GM23338 (cell line): Measurements from ENCODE around the gene SEC16A. TPM values are rescaled to one million over a fixed set of nuclear protein-coding genes. Genes with fewer than 3 reads are reported as not detected.

Experiments
- ATAC-seq: fragments of 200-7000 bp; cut with Tn5 transposase; 3 replicates; pipeline ENCODE4 v1.9.1; 2020
- DNase-seq: peaks from one replicate; pipeline ENCODE4 v3.0.0-alpha.2; 2015; ENCODE audit warnings: low spot score
- H2AFZ ChIP-seq: fragments of 200-600 bp; sonication (generic); 2 replicates; pipeline ENCODE4 v1.8.0; 2016; ENCODE audit warnings: antibody characterized with exemption, mild to moderate bottlenecking, moderate library complexity
- H3F3A ChIP-seq: fragments of 200-600 bp; sonication (generic); replicated peaks from 2 replicates; pipeline ENCODE4 v1.8.0; 2017; ENCODE audit warnings: antibody characterized with exemption, mixed run types, low read depth
- H3K27ac ChIP-seq: fragments of 200-600 bp; sonication (generic); 2 replicates; pipeline ENCODE4 v1.6.1; 2016; ENCODE audit warnings: low read depth
- H3K27me3 ChIP-seq: fragments of 200-600 bp; sonication (generic); 2 replicates; pipeline ENCODE4 v1.8.0; 2016; ENCODE audit warnings: mild to moderate bottlenecking, mixed run types, moderate library complexity; ENCODE audit not compliant: insufficient read depth
- H3K36me3 ChIP-seq: fragments of 200-600 bp; sonication (generic); 2 replicates; pipeline ENCODE4 v1.8.0; 2016; ENCODE audit warnings: mild to moderate bottlenecking; ENCODE audit not compliant: insufficient read depth
- H3K4me1 ChIP-seq: fragments of 200-600 bp; sonication (generic); 2 replicates; pipeline ENCODE4 v1.8.0; 2016; ENCODE audit warnings: mild to moderate bottlenecking, moderate library complexity; ENCODE audit not compliant: insufficient read depth
- H3K4me2 ChIP-seq: fragments of 200-600 bp; sonication (generic); 2 replicates; pipeline ENCODE4 v1.7.1; 2017; ENCODE audit warnings: mixed run types
- H3K4me3 ChIP-seq: fragments of 200-600 bp; sonication (generic); 2 replicates; pipeline ENCODE4 v1.6.1; 2016; ENCODE audit warnings: mixed run types
- H3K79me2 ChIP-seq: fragments of 200-600 bp; sonication (generic); replicated peaks from 2 replicates; pipeline ENCODE4 v1.8.0; 2017; ENCODE audit warnings: mild to moderate bottlenecking; ENCODE audit not compliant: insufficient read depth
- H3K9me2 ChIP-seq: fragments of 200-600 bp; sonication (generic); 2 replicates; pipeline ENCODE4 v1.8.0; 2017; ENCODE audit not compliant: insufficient read depth
- H4K20me1 ChIP-seq: fragments of 200-600 bp; sonication (generic); replicated peaks from 2 replicates; pipeline ENCODE4 v1.8.0; 2017; ENCODE audit warnings: mild to moderate bottlenecking; ENCODE audit not compliant: insufficient read depth
- H3K27ac Mint-ChIP-seq: 2 replicates; pipeline ENCODE4 v1.8.0; 2020; ENCODE audit warnings: inconsistent platforms, mild to moderate bottlenecking, moderate library complexity, mixed read lengths
- H3K27me3 Mint-ChIP-seq: 3 replicates; pipeline ENCODE4 v1.8.0; 2022; ENCODE audit warnings: low read depth, mild to moderate bottlenecking, moderate library complexity, mixed read lengths, inconsistent platforms; ENCODE audit not compliant: insufficient read depth, poor library complexity
- H3K36me3 Mint-ChIP-seq: 3 replicates; pipeline ENCODE4 v1.8.0; 2021; ENCODE audit warnings: low read depth, mild to moderate bottlenecking, inconsistent platforms, moderate library complexity, mixed read lengths
- H3K4me1 Mint-ChIP-seq: 3 replicates; pipeline ENCODE4 v1.8.0; 2020; ENCODE audit warnings: mild to moderate bottlenecking, inconsistent platforms, mixed read lengths
- H3K4me3 Mint-ChIP-seq: 3 replicates; pipeline ENCODE4 v1.8.0; 2021; ENCODE audit warnings: moderate library complexity, mild to moderate bottlenecking, inconsistent platforms, mixed read lengths
- H3K9me3 Mint-ChIP-seq: 3 replicates; pipeline ENCODE4 v1.8.0; 2020; ENCODE audit warnings: moderate library complexity, mild to moderate bottlenecking, inconsistent platforms, mixed read lengths
- EZH2 ChIP-seq: fragments of 200-600 bp; sonication (generic); IDR thresholded peaks from one replicate; pipeline ENCODE4 v1.8.0; 2017; ENCODE audit warnings: antibody characterized with exemption, mild to moderate bottlenecking, low read depth; ENCODE audit not compliant: unreplicated experiment
- JUNB ChIP-seq: IDR thresholded peaks from one replicate; pipeline ENCODE4 v1.6.1; 2016; ENCODE audit warnings: antibody characterized with exemption; ENCODE audit not compliant: unreplicated experiment
- NANOG ChIP-seq: IDR thresholded peaks from 2 replicates; pipeline ENCODE4 v1.6.1; 2016; ENCODE audit warnings: antibody characterized with exemption, borderline replicate concordance
- POLR2AphosphoS5 ChIP-seq: IDR thresholded peaks from 2 replicates; pipeline ENCODE4 v1.6.1; 2016; ENCODE audit warnings: antibody characterized with exemption, low read depth
- STAT1 ChIP-seq: IDR thresholded peaks from one replicate; pipeline ENCODE4 v1.6.1; 2016; ENCODE audit warnings: antibody characterized with exemption; ENCODE audit not compliant: unreplicated experiment
- ZNF114 ChIP-seq: fragments of 250-450 bp; sonication (Bioruptor Pico); IDR thresholded peaks from 2 replicates; pipeline ENCODE4 v1.5.0; 2020; ENCODE audit warnings: mild to moderate bottlenecking, moderate library complexity
- ZNF331 ChIP-seq: fragments of 250-450 bp; sonication (Bioruptor Pico); IDR thresholded peaks from 2 replicates; pipeline ENCODE4 v1.5.0; 2020; ENCODE audit warnings: low read depth, mild to moderate bottlenecking, moderate library complexity
- polyA plus RNA-seq: library from polyadenylated mRNA; unstranded; fragments of >200 nt; fragmentation: Nextera tagmentation; extraction: Ambion mirVana; gene quantifications from 2 replicates; pipeline ENCODE4 v1.2.1, GENCODE V29; 2016
- total RNA-seq: library from RNA; depleted of rRNA; stranded (reverse); fragments of >200 nt; shearing (Covaris generic); gene quantifications from 2 replicates; pipeline ENCODE4 v1.2.3, GENCODE V29; 2014
- TF ChIP-seq, protein P1 (sequence below): IDR thresholded peaks from 2 replicates; pipeline ENCODE4 v1.6.1; 2016; ENCODE audit warnings: antibody characterized with exemption
- TF ChIP-seq, protein P2 (sequence below): IDR thresholded peaks from one replicate; pipeline ENCODE4 v1.6.1; 2018; ENCODE audit warnings: antibody characterized with exemption; ENCODE audit not compliant: unreplicated experiment
- TF ChIP-seq, protein P3 (sequence below), 2 experiments: fragments of 200-600 bp in 1 of 2; sonication (generic) in 1 of 2; conservative IDR thresholded peaks; 2 replicates each; pipeline versions ENCODE4 v1.5.1 to v1.6.1; 2016 to 2017; ENCODE audit warnings: antibody characterized with exemption in 2 of 2, low read depth in 2 of 2, mild to moderate bottlenecking in 2 of 2, moderate library complexity in 1 of 2

SEC16A gene
- total and polyA plus RNA-seq, 2 experiments from 2014 or later: 34.0 to 59.2 TPM

DNA sequence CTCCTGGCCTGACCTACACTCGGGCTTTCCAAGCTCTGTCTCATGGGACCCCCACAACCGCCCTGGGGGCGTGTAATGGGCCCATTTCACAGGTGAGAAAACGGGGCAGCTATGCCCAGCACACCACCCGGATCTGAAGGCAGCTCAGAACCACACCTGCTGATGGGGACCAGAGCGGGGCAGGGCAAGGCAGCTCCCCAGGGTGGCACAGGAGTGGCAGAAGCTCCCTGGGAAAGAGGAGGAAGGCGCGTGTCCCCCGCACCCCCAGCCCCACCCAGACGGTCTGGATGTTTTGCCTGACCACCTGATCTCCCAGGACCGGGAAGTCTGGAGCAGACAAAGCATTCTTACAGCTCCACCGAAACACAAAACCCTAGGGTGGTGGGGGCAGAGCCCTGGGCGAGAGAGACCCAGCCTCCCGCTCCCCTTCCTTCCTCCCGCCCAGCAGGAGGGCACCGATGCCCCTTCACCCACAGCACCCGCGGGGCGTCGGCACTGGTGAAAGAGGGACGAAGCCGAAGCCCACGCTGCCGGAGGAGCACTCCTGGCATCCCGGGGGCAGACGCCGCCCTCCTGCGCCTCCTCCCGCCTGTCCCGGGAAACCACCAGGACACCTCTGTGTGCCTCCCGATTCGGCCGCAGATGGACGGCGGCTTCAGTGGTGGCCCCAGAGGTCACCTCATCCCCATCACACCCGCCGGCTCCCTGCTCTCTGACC lies 48.5 kb upstream of the SEC16A start (continued):
- TF ChIP-seq, protein P1, sequence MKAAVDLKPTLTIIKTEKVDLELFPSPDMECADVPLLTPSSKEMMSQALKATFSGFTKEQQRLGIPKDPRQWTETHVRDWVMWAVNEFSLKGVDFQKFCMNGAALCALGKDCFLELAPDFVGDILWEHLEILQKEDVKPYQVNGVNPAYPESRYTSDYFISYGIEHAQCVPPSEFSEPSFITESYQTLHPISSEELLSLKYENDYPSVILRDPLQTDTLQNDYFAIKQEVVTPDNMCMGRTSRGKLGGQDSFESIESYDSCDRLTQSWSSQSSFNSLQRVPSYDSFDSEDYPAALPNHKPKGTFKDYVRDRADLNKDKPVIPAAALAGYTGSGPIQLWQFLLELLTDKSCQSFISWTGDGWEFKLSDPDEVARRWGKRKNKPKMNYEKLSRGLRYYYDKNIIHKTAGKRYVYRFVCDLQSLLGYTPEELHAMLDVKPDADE: no peak
- no peak for TF ChIP-seq POLR2AphosphoS5
- TF ChIP-seq NANOG: no peak
- no peak for TF ChIP-seq ZNF114 (CRISPR knock-in tag)
- no peak for TF ChIP-seq STAT1
- TF ChIP-seq, protein P2, sequence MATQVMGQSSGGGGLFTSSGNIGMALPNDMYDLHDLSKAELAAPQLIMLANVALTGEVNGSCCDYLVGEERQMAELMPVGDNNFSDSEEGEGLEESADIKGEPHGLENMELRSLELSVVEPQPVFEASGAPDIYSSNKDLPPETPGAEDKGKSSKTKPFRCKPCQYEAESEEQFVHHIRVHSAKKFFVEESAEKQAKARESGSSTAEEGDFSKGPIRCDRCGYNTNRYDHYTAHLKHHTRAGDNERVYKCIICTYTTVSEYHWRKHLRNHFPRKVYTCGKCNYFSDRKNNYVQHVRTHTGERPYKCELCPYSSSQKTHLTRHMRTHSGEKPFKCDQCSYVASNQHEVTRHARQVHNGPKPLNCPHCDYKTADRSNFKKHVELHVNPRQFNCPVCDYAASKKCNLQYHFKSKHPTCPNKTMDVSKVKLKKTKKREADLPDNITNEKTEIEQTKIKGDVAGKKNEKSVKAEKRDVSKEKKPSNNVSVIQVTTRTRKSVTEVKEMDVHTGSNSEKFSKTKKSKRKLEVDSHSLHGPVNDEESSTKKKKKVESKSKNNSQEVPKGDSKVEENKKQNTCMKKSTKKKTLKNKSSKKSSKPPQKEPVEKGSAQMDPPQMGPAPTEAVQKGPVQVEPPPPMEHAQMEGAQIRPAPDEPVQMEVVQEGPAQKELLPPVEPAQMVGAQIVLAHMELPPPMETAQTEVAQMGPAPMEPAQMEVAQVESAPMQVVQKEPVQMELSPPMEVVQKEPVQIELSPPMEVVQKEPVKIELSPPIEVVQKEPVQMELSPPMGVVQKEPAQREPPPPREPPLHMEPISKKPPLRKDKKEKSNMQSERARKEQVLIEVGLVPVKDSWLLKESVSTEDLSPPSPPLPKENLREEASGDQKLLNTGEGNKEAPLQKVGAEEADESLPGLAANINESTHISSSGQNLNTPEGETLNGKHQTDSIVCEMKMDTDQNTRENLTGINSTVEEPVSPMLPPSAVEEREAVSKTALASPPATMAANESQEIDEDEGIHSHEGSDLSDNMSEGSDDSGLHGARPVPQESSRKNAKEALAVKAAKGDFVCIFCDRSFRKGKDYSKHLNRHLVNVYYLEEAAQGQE: no peak
- TF ChIP-seq, protein P3, sequence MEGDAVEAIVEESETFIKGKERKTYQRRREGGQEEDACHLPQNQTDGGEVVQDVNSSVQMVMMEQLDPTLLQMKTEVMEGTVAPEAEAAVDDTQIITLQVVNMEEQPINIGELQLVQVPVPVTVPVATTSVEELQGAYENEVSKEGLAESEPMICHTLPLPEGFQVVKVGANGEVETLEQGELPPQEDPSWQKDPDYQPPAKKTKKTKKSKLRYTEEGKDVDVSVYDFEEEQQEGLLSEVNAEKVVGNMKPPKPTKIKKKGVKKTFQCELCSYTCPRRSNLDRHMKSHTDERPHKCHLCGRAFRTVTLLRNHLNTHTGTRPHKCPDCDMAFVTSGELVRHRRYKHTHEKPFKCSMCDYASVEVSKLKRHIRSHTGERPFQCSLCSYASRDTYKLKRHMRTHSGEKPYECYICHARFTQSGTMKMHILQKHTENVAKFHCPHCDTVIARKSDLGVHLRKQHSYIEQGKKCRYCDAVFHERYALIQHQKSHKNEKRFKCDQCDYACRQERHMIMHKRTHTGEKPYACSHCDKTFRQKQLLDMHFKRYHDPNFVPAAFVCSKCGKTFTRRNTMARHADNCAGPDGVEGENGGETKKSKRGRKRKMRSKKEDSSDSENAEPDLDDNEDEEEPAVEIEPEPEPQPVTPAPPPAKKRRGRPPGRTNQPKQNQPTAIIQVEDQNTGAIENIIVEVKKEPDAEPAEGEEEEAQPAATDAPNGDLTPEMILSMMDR (conservative IDR thresholded peaks at IDR 0.05; ENCODE audit: low read depth in 2 of 2): no peak
- no peak for TF ChIP-seq ZNF331 (CRISPR knock-in tag)
- no peak for TF ChIP-seq EZH2

- peaks cover 69% of the 10 kb centered on the region for H3K79me2 ChIP-seq
- H3K4me1 ChIP-seq: peaks cover 10% of the 10 kb centered on the region; the same call in 1 of the 2 replicates
- no peak for DNase-seq
- peaks cover 3% of the 10 kb centered on the region; the same call in 2 of the 3 replicates for H3K9me3 Mint-ChIP-seq
- no peak overlapping the region for H3K4me3 Mint-ChIP-seq
- peaks cover 5% of the 10 kb centered on the region; the same call in 1 of the 3 replicates for H3K36me3 Mint-ChIP-seq
- H3K27me3 ChIP-seq: no peaks in the 10 kb centered on the region
- H2AFZ ChIP-seq: no peak overlapping the region
- 0 out of 2 replicates have a peak, but pooled peaks cover 3% of the 10 kb centered on the region for H3F3A ChIP-seq
- peaks cover 18% of the 10 kb centered on the region for H3K27me3 Mint-ChIP-seq
- no peak overlapping the region for H3K4me3 ChIP-seq
- H3K4me1 Mint-ChIP-seq: peaks cover 22% of the 10 kb centered on the region
- H3K27ac ChIP-seq: peak overlapping the region; percentile 76
- no peaks in the 10 kb centered on the region for H3K36me3 ChIP-seq
- H4K20me1 ChIP-seq: no peaks in the 10 kb centered on the region; the same call in 1 of the 2 replicates
- H3K9me2 ChIP-seq: no peaks in the 10 kb centered on the region
- no peak overlapping the region for H3K4me2 ChIP-seq
- H3K27ac Mint-ChIP-seq: no peak overlapping the region
- ATAC-seq: peak; percentile 8
- TF ChIP-seq, protein P2: no peak
- TF ChIP-seq JUNB (no peak), STAT1 (no peak)
These were observed 47.7 kb upstream of the SEC16A start for GRCh38 chr9:136530461-136531089.
